Activated B cell treated with CpG ODN at 0.5 μM for 24 hours (primary cell): ENCODE results near the gene OR6P1. TPM values are rescaled to one million over a fixed set of nuclear protein-coding genes. Genes with fewer than 3 reads are reported as not detected.

ENCODE experiments used
- ATAC-seq: fragments of 200-7000 bp; cut with Tn5 transposase; one replicate; pipeline ENCODE4 v1.10.0; 2021; ENCODE audit warnings: low read depth, mild to moderate bottlenecking, moderate library complexity
- CTCF ChIA-PET: fragments of 350-600 bp; sonication (Branson Sonifier 250); formaldehyde crosslinking; loops from one replicate; lab custom pipeline; 2021; ENCODE audit warnings: antibody characterized with exemption; lab: Charles Lee
- POLR2A ChIA-PET: fragments of 350-600 bp; sonication (Branson Sonifier 250); formaldehyde crosslinking; loops from one replicate; lab custom pipeline; 2021; ENCODE audit warnings: antibody characterized with exemption; lab: Charles Lee
- DNase-seq: peaks from one replicate; pipeline ENCODE4 v3.0.0; 2022
- H3K27ac Mint-ChIP-seq: one replicate; pipeline ENCODE4 v1.8.0; 2020; ENCODE audit warnings: mixed read lengths
- H3K27me3 Mint-ChIP-seq: one replicate; pipeline ENCODE4 v1.8.0; 2021; ENCODE audit warnings: mixed read lengths
- H3K36me3 Mint-ChIP-seq: one replicate; pipeline ENCODE4 v1.8.0; 2021; ENCODE audit warnings: low read depth, mixed read lengths
- H3K4me1 Mint-ChIP-seq: one replicate; pipeline ENCODE4 v1.8.0; 2021; ENCODE audit warnings: mixed read lengths
- H3K4me3 Mint-ChIP-seq: one replicate; pipeline ENCODE4 v1.8.0; 2020; ENCODE audit warnings: mild to moderate bottlenecking, mixed read lengths
- H3K9me3 Mint-ChIP-seq: one replicate; pipeline ENCODE4 v1.8.0; 2020; ENCODE audit warnings: mixed read lengths
- intact Hi-C: fragments of 100-400 bp; cut with micrococcal nuclease; formaldehyde crosslinking; loops from one replicate; pipeline ENCODE4 v1.15.1; 2024
- total RNA-seq: library from RNA; stranded (reverse); gene quantifications from 2 replicates; pipeline ENCODE4 v1.2.3, GENCODE V29; 2022
- TF ChIP-seq, protein P1 (sequence below): fragments of 200-600 bp; IDR thresholded peaks from one replicate; pipeline ENCODE4 v1.8.0; 2022; ENCODE audit warnings: antibody characterized with exemption, mild to moderate bottlenecking

Gene OR6P1
- total RNA-seq, 1 donor from 2014 or later = not detected

DNA sequence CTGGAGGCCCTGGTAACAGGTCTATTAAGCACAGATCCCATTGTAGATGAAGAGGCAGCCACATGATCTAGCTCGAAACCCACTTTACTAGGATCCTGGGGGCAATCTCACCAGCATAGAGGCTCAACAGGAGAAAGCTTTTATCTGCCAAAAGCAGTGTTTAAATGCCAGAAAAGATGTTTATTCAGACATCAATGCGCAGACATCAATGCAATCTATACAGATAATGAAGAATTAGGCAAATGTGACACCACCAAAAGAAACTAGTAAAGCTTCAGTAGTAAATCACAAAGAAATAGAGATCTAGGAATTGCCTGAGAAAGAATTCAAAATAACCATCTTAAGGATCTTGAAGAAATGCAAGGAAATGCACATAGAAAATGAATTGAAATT lies 48.7 kb downstream of the OR6P1 start:
- CTCF ChIA-PET = no interaction called here
- peaks cover 22% of the 10 kb centered on the region for H3K27me3 Mint-ChIP-seq

DNA sequence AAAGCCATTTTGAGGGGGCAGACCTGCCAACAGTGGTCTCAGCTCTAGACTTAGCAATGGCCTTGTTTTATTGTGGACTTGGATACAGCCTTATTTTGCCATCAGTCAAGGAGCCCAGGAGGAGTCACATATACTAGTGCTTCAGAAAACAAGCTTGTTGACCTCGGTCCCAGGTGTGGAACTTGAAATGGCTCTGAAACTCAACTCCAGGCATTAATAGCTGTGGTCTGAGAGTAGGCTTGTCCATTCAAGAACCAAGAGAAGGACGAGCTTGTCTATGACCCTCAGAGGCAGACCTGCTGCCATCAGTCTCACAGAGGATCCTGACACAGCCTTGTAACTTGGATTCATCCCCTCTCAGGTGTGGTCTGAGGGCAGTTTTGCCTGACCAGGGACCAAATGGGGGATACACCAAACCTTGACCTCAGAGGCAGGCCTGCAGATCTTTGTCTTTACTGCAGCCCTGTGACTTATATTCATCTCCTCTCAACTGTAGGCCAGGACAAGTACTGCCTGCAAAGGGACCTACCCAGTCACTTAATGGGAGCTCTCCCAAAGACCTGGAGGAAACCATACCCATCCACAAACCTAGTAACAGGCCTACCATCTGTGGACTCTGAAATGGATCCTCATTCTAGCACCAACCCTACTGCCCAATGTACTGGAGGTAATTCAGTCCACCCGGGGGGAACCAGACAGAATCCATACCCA lies 49.3 kb downstream of the OR6P1 start:
- H3K27ac Mint-ChIP-seq = no peak overlapping the region
- H3K4me3 Mint-ChIP-seq = no peak overlapping the region
- DNase-seq (no peak), ATAC-seq (no peak)
- CTCF ChIA-PET = no interaction called here
- intact Hi-C loops = no loop called here
- H3K36me3 Mint-ChIP-seq = no peaks in the 10 kb centered on the region
- peaks cover 22% of the 10 kb centered on the region for H3K27me3 Mint-ChIP-seq
- H3K9me3 Mint-ChIP-seq = no peaks in the 10 kb centered on the region
- POLR2A ChIA-PET = no interaction called here
- no peaks in the 10 kb centered on the region for H3K4me1 Mint-ChIP-seq
- TF ChIP-seq, protein P1, sequence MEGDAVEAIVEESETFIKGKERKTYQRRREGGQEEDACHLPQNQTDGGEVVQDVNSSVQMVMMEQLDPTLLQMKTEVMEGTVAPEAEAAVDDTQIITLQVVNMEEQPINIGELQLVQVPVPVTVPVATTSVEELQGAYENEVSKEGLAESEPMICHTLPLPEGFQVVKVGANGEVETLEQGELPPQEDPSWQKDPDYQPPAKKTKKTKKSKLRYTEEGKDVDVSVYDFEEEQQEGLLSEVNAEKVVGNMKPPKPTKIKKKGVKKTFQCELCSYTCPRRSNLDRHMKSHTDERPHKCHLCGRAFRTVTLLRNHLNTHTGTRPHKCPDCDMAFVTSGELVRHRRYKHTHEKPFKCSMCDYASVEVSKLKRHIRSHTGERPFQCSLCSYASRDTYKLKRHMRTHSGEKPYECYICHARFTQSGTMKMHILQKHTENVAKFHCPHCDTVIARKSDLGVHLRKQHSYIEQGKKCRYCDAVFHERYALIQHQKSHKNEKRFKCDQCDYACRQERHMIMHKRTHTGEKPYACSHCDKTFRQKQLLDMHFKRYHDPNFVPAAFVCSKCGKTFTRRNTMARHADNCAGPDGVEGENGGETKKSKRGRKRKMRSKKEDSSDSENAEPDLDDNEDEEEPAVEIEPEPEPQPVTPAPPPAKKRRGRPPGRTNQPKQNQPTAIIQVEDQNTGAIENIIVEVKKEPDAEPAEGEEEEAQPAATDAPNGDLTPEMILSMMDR = no peak

More for the DNA sequence above, 48.7 kb downstream of the OR6P1 start:
- ATAC-seq = no peak
- H3K27ac Mint-ChIP-seq = no peak overlapping the region
- no peaks in the 10 kb centered on the region for H3K4me1 Mint-ChIP-seq
- TF ChIP-seq, protein P1 = no peak
- intact Hi-C loops = no loop called here
- H3K4me3 Mint-ChIP-seq = no peak overlapping the region
- POLR2A ChIA-PET = no interaction called here
- no peaks in the 10 kb centered on the region for H3K36me3 Mint-ChIP-seq
- no peaks in the 10 kb centered on the region for H3K9me3 Mint-ChIP-seq
- no peak for DNase-seq

DNA sequence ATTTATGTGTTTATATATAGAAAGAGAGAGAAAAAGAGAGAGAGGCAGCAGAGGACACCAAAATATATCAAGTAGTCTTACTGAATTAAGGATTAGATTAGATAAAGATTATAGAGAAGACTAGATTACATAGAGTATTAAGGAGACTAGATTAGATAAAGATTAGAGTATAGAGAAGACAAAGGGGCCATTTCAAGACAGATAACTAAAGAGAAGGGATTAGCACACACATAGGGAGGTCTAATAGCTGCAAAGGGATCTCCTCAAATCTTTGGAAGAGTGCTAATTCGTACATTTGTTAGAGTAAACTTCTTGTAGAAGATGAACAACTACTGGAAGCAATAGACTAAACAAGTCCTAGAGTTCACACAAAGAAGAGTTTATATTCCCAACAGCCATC lies 50.4 kb downstream of the OR6P1 start:
- no peaks in the 10 kb centered on the region for H3K4me1 Mint-ChIP-seq
- DNase-seq = no peak
- H3K27me3 Mint-ChIP-seq = peaks cover 20% of the 10 kb centered on the region
- ChIA-PET POLR2A (no interaction called here), CTCF (no interaction called here)
- no peaks in the 10 kb centered on the region for H3K36me3 Mint-ChIP-seq
- ATAC-seq = no peak
- no peak overlapping the region for H3K4me3 Mint-ChIP-seq
- TF ChIP-seq, protein P1 = no peak
- no peak overlapping the region for H3K27ac Mint-ChIP-seq
- intact Hi-C loops = no loop called here
- H3K9me3 Mint-ChIP-seq = no peaks in the 10 kb centered on the region

DNA sequence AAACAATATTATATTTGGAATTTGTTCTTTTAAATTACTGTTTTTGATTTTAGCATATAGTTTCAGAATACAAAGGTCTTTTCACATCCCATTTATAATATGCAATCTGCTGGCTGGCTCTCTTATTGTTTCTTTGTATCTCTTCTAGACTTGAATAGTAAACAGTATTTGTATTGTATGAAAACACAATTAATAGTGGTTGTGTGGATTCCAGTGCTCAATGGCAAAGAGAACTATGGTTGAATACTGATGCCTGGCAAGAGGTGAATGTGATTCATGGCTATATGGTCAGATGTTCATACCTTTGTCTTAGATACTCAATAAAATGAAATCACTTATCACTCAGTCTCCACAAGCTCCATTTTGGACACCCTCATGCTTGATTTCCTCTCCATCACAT lies 53.4 kb downstream of the OR6P1 start:
- POLR2A ChIA-PET = no interaction called here
- TF ChIP-seq, protein P1 = no peak
- CTCF ChIA-PET = no interaction called here
- intact Hi-C loops = no loop called here
- DNase-seq (no peak), ATAC-seq (no peak)
- Mint-ChIP-seq H3K4me3 (no peak overlapping the region), H3K4me1 (no peaks in the 10 kb centered on the region), H3K27ac (no peak overlapping the region), H3K9me3 (no peaks in the 10 kb centered on the region), H3K27me3 (peaks cover 13% of the 10 kb centered on the region), H3K36me3 (no peaks in the 10 kb centered on the region)

Other genes starting within 250 kb of the OR6P1 start
- not detected in 2 replicates for gene CD1B, start 239.0 kb downstream of the OR6P1 start, total RNA-seq
- gene CD1E, start 216.7 kb downstream of the OR6P1 start, total RNA-seq = not detected in 2 replicates
- not detected in 2 replicates for gene OR10T2, start 171.1 kb downstream of the OR6P1 start, total RNA-seq
- gene OR10K2, start 144.3 kb downstream of the OR6P1 start, total RNA-seq = not detected in 2 replicates
- not detected in 2 replicates for gene OR10K1, start 108.7 kb downstream of the OR6P1 start, total RNA-seq
- not detected in 2 replicates for gene OR10R2, start 98.4 kb downstream of the OR6P1 start, total RNA-seq
- gene OR6Y1, start 16.2 kb downstream of the OR6P1 start, total RNA-seq = not detected in 2 replicates
- gene OR10X1, start 9.3 kb upstream of the OR6P1 start, total RNA-seq = not detected in 2 replicates
- gene OR10Z1, start 34.7 kb upstream of the OR6P1 start, total RNA-seq = not detected in 2 replicates
- not detected in 2 replicates for gene SPTA1, start 116.1 kb upstream of the OR6P1 start, total RNA-seq
- gene OR6K2, start 130.1 kb upstream of the OR6P1 start, total RNA-seq = not detected in 2 replicates
- not detected in 2 replicates for gene OR6K3, start 150.1 kb upstream of the OR6P1 start, total RNA-seq
- gene OR6K6, start 184.1 kb upstream of the OR6P1 start, total RNA-seq = not detected in 2 replicates
- gene OR6N1, start 201.6 kb upstream of the OR6P1 start, total RNA-seq = not detected in 2 replicates
- not detected in 2 replicates for gene OR6N2, start 210.6 kb upstream of the OR6P1 start, total RNA-seq